Muscle layer of duodenum (tissue), 2 donors: ENCODE data around the gene LCN2.

Experiments
- H3K27ac ChIP-seq: one replicate; pipeline ENCODE4 v1.7.0; 2013; ENCODE audit warnings: mild to moderate bottlenecking, low read length
- H3K27me3 ChIP-seq: one replicate; pipeline ENCODE4 v1.7.0; 2013; ENCODE audit warnings: low read depth, mild to moderate bottlenecking, control low read depth, low read length
- H3K36me3 ChIP-seq, 2 donors: one replicate each; pipeline ENCODE4 v1.7.0; 2013; ENCODE audit warnings: low read length in 2 of 2, control low read depth in 1 of 2, mild to moderate bottlenecking in 1 of 2; ENCODE audit not compliant: insufficient read depth in 2 of 2, control insufficient read depth in 1 of 2
- H3K4me1 ChIP-seq, 2 donors: one replicate each; pipeline ENCODE4 v1.7.0; 2013; ENCODE audit warnings: low read length in 2 of 2, mild to moderate bottlenecking in 2 of 2, control low read depth in 1 of 2, moderate library complexity in 1 of 2; ENCODE audit not compliant: insufficient read depth in 2 of 2, control insufficient read depth in 1 of 2
- H3K4me3 ChIP-seq, 2 donors: one replicate each; pipeline ENCODE4 v1.7.0; 2013; ENCODE audit warnings: low read length in 2 of 2, low read depth in 1 of 2, mild to moderate bottlenecking in 1 of 2
- H3K9me3 ChIP-seq, 2 donors: one replicate each; pipeline ENCODE4 v1.7.0; 2013; ENCODE audit warnings: low read length in 2 of 2, control low read depth in 1 of 2, mild to moderate bottlenecking in 1 of 2; ENCODE audit not compliant: control insufficient read depth in 1 of 2
- donor health status: healthy.

Gene LCN2

DNA sequence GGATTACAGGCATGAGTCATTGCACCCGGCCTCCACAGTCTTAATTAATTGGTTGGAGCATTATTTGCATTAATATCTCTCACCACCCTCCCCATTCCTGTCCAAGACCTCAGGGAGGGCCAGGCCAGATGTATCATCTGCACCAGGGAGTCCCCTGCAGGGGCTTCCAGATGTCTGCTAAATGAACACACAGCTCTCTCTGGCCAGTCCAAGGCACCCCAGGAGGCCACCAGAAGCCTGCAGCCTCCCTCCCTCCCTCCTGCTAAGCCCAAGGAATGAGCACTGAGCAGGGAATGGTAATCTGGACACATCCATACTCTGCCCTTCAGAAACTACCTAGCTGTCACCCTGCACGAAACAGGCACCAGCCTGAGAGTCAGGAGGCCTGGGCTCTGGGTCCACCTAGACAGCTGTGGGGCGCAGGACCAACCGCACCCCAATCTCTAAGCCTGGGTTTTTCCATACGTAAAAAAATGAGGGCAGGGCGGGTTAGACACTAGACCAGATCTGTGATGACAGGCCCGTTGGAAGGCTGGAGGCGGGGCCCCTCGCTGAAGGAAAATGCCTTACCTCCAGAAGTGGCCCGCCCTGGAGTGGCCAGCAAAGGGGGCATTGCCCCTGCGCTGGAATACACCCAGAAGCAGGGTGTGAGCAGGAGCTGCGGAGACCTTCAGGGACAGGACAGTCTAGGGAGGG is 33.8 kb downstream of the LCN2 start:
- no peaks in the 10 kb centered on the region for H3K4me1 ChIP-seq
- no peaks in the 10 kb centered on the region for H3K9me3 ChIP-seq
- no peak overlapping the region for H3K4me3 ChIP-seq
- H3K27ac ChIP-seq, result no peak overlapping the region
- peaks cover 20 to 60% of the 10 kb centered on the region in 2 donors for H3K36me3 ChIP-seq
- H3K27me3 ChIP-seq, result no peaks in the 10 kb centered on the region

DNA sequence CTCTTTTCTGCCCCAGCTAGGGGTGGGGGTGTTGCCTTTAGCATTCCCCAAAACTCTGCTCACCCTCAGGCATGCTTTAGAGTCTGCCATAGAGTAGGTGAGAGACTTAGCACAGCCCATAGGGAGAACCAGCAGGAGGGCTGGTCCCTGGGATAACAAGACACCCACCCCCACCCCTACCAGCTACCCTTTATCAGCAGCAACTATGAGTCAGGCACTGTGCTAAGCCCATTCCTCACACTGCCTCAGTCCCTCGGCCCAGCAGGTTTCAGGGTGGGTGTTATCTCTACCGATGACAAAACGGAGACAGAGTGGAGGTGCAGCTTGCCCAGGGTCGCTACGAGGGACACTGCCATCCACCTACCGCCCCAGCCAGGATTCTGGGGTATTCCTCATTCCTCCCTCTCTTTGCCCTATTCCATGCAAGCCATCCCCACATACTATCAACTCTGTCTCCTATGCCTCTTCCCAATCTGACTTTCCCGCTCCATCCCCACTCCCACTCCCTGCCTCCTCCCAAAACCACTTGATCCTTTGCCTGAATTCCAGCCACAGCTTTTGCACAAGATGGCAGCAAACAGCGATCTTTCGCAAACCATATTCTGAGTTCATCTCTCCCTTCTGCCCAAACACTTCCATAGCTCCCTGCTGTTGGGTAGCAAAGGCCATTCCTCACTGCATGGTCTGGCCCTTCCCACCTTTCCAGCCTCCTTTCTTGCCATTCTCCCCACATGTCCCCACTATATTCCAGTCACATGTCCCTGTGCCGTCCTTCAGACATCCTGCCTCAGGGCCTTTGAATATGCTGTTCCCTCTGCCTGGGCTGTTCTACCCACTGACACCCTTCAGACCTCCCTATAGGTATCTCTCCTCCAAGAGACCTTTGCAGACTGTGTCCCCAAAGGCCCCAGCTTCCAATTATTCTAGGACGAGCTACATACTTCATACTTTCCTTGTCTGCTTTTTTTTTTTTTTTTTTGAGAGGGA is 37.0 kb downstream of the LCN2 start:
- Histone ChIP-seq H3K4me1 (peaks cover 0 to 12% of the 10 kb centered on the region in 2 donors), H3K4me3 (no peak overlapping the region), H3K36me3 (peaks cover 10 to 38% of the 10 kb centered on the region in 2 donors), H3K27me3 (no peaks in the 10 kb centered on the region), H3K27ac (no peak overlapping the region), H3K9me3 (no peaks in the 10 kb centered on the region)

DNA sequence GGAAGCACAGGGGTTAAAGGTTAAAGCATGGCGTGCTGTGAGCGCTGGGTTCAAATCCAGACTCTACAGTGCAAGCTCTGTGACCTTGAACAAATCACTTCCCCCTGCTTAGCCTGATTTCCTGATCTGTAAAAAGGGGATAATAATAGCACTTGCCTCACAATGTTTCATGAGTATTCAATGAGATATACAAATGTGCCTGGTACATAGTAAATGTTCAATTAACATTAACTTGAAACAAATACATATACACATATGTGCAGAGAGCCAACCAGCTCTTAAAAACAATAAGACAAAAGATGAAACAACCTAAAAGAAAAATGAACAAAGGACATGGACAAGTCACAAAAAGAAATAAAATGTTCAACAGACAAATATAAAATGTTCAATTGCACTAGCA is 38.1 kb downstream of the LCN2 start:
- peaks cover 10 to 38% of the 10 kb centered on the region in 2 donors for H3K36me3 ChIP-seq
- no peak overlapping the region for H3K27ac ChIP-seq
- no peaks in the 10 kb centered on the region for H3K27me3 ChIP-seq
- no peaks in the 10 kb centered on the region for H3K9me3 ChIP-seq
- H3K4me3 ChIP-seq, result no peak overlapping the region
- H3K4me1 ChIP-seq, result peaks cover 0 to 12% of the 10 kb centered on the region in 2 donors

DNA sequence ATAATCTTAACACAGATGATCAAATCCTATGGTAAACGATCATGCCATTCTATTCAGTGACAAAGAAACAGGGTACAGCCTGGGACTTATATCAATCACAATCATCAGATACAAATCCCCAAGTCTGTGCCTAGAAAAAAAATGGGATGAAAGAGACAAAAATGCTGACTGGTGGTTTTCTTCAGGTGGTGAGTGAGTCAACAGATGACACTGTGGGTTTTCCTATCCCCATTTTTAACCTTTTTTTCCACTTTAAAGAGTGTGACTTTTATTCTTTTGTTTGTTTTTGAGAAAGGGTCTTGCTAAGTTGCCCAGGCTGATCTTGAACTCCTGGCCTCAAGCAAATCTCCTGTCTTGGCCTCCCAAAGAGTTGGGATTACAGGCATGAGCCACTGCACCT is 39.0 kb downstream of the LCN2 start:
- Histone ChIP-seq H3K9me3 (no peaks in the 10 kb centered on the region), H3K36me3 (peaks cover 10 to 33% of the 10 kb centered on the region in 2 donors), H3K27me3 (no peaks in the 10 kb centered on the region), H3K4me1 (peaks cover 0 to 12% of the 10 kb centered on the region in 2 donors), H3K4me3 (no peak overlapping the region), H3K27ac (no peak overlapping the region)

DNA sequence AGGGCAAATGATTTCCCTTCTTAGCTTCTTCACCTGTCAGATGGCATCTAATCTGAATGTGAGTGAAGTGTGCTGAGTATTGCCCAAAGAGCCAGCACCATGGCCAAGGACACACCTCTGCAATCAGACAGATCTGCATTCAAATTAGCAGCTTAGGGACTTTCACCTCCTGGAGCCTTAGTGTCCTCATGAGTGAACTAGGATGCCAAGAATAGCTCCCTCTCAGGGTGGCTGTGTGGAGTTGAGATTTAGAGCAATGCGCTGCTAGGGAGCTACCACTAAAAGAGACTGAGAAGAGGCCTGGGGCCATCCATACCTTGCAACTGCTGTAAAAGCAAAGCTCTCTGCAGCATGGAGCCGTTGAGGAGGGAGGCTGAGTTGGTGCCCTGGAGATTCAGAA is 40.8 kb downstream of the LCN2 start:
- Histone ChIP-seq H3K36me3 (peaks cover 7 to 21% of the 10 kb centered on the region in 2 donors), H3K27me3 (no peaks in the 10 kb centered on the region), H3K4me1 (peaks cover 0 to 12% of the 10 kb centered on the region in 2 donors), H3K9me3 (no peaks in the 10 kb centered on the region), H3K27ac (no peak overlapping the region), H3K4me3 (peak overlapping the region in 1 of 2 donors; percentile 84)

DNA sequence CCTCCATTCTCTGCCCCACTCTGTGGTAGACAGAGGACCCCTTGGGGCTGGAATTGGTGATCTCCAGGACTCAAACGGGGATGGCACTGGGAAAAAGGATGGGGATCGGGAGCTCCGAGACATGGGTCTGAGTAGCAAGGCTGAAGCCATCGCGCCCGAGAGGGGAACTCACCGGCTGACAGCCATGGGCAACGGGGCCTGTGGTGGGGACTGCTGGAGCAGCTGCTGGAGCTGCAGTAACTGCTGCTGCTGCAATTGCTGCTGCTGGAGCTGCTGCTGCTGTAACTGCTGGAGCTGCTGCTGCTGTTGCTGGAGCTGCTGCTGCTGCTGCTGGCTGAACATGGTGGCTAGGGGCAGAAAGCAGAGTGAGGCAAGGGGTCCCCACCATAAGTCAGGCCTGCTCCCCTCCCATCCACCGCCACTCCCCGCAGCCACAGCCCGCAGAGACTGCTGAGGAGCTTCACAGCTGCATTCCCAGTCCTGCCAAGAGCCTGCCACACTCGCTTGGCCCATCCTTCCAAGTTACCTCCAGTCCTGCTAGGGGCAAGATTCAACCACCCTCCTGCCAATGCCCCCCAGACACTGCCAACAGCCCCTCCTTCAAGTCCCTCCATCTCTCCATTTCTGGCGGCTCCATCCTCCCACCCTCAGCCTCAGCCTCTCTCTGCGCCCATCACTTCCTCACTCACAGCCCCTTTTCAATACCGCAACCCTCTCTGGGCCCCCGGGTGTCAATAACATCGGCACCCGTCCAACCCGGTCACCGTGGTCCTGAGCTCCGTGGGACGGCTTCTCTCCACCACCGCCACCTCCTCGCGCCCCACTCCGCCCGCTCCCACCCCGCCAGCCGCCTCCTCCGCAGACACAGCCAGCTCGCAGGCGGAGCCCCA is 41.5 kb downstream of the LCN2 start:
- Histone ChIP-seq H3K9me3 (no peaks in the 10 kb centered on the region), H3K4me1 (peaks cover 0 to 12% of the 10 kb centered on the region in 2 donors), H3K36me3 (peaks cover under 1 to 13% of the 10 kb centered on the region in 2 donors), H3K27ac (peak overlapping the region; percentile 67), H3K27me3 (no peaks in the 10 kb centered on the region), H3K4me3 (peak overlapping the region; percentile 76 to 84)

DNA sequence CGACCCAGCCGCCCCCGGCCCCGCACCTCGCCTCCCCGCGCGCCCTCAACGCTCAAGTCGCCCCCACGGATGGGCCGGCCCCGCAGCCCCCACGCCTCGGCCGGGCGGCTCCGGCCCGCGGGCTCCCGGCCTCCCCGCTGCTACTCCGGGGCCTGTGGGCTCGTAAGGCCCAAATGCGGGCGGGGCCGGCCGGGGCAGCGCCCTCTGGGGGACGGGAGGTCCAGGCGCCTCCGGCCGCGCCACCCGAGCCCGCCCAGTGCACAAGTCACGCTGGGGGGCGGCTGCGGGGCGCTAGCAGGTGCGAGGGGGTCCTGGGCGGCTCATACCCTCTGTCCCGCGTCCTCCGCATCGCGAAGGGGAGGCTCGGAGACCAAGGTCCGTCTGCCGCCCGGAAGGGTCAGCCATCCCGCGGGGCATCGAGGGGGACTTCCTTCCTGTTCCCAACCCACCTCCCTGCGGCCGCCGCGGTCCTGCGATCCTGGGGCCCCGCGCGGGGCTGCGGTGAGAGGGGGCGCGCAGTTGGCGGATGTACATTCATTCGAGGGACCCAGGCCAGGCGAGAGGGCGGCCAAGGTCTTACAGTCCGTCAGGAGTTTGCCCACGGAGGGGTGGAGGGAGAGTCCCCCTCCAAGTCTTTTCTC is 42.3 kb downstream of the LCN2 start, which contains the start of gene CIZ1:
Gene CIZ1 (minus strand): TSS at position 167 of the 641 bp plus-strand sequence. CDS start 715 bp downstream, outside the sequence.
- Histone ChIP-seq H3K9me3 (no peaks in the 10 kb centered on the region), H3K27ac (peak within 1 kb of the TSS; percentile 67), H3K4me3 (peak within 1 kb of the TSS; percentile 76 to 84), H3K4me1 (peaks cover 0 to 12% of the 10 kb centered on the region in 2 donors), H3K36me3 (peaks cover 0 to 9% of the 10 kb centered on the region in 2 donors), H3K27me3 (no peaks in the 10 kb centered on the region)

DNA sequence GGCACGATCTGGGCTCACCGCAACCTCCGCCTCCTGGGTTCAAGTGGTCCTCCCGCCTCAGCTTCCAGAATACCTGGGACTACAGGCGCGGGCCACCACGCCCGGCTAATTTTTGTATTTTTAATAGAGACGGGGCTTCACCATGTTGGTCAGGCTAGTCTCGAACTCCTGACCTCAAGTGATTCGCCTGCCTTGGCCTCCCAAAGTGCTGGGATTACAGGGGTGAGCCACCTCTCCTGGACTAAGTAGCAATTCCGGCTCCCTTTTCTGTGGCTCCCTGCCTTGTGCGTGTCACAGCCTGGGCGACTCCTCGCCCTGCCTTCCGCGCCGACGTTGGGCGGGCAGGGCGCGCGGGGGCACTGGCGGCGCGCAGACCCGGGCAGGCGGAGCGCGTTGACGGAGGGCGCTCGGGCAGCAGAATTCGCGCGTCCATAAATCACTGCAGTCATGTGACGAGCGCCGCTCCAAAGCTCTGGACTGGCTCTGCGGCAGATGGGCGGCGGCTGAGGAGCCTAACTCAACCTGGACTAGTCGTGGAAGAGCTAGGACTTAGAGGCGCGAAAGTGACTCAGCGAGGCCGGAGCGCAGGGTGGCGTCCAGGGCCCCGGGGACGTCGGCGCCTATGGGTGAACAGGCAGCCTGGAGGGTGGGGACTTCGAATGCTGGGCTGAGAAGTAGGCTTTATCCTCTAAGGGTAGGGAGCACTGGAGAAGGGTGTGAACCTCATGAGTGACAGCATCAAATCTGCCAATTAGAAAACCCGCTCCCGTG is 43.5 kb downstream of the LCN2 start:
- Histone ChIP-seq H3K4me1 (peaks cover 0 to 12% of the 10 kb centered on the region in 2 donors), H3K4me3 (peak overlapping the region in 1 of 2 donors; percentile 53), H3K36me3 (peaks cover 0 to 5% of the 10 kb centered on the region in 2 donors), H3K9me3 (no peaks in the 10 kb centered on the region), H3K27ac (no peak overlapping the region), H3K27me3 (no peaks in the 10 kb centered on the region)

DNA sequence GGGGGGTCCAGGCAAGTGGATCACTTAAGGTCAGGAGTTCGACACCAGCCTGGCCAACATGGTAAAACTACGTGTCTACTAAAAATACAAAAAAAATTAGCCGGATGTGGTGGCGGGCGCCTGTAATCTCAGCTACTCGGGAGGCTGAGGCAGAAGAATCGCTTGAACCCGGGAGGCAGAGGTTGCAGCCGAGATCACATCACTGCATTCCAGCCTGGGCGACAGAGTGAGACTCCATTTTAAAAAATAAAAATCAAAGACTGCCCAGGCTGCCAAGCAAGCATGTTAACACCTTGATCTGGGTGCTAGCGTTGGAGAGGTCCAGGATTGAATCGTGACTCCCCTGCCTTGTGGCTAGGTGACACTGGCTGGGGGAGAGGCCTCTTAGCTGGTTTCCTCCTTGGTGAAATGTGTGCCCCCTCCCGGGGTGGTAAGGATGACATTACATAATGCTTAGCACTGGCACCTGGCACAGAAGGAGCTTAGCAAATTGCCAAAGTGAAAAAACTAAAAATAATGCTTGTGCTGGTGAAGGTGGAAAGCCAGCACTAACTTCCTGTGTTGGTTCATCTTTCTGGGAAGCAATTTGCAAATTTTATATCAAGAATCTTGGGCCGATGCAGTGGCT is 44.3 kb downstream of the LCN2 start:
- Histone ChIP-seq H3K27ac (no peak overlapping the region), H3K36me3 (peaks cover 0 to 5% of the 10 kb centered on the region in 2 donors), H3K27me3 (no peaks in the 10 kb centered on the region), H3K4me3 (no peak overlapping the region), H3K4me1 (peaks cover 0 to 12% of the 10 kb centered on the region in 2 donors), H3K9me3 (no peaks in the 10 kb centered on the region)
